Measurements from ENCODE around the gene SCG5.

The SCG5 gene

DNA sequence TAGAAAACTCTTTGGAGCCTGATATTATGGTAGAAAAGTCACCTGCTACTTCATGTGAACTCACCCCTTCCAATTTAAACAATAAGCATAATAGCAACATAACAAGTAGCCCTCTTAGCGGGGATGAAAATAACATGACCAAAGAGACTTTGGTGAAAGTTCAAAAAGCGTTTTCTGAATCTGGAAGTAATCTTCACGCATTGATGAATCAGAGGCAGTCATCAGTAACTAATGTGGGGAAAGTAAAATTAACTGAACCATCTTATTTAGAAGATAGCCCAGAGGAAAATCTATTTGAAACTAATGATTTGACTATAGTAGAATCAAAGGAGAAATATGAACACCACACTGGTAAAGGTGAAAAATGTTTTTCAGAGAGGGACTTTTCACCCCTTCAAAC, 5.1 kb upstream of the SCG5 start:
- Histone ChIP-seq H3K4me2 (no peak overlapping the region), H3K79me2 (ENCODE audit: insufficient read depth, low read depth) (no peaks in the 10 kb centered on the region), H3K4me1 (ENCODE audit: low read depth, poor library complexity, severe bottlenecking) (no peaks in the 10 kb centered on the region), H3K36me3 (ENCODE audit: insufficient read depth) (peaks cover 16% of the 10 kb centered on the region; the same call in 1 of the 2 replicates), H4K20me1 (ENCODE audit: insufficient read depth) (no peaks in the 10 kb centered on the region), H3K27me3 (ENCODE audit: insufficient read depth, low read depth) (no peaks in the 10 kb centered on the region), H3K9ac (no peak overlapping the region), H3K4me3 (IDR thresholded peaks at IDR 0.05; ENCODE audit: insufficient read depth, low read depth, low read length) (no peak overlapping the region), H2AFZ (ENCODE audit: low read depth) (no peak overlapping the region), H3K27ac (no peak overlapping the region)
- no peak for TF ChIP-seq CTCF (conservative IDR thresholded peaks at IDR 0.05; ENCODE audit: low read depth, low read length)

- H3K79me2 ChIP-seq (ENCODE audit: insufficient read depth, low read depth): no peaks in the 10 kb centered on the region
- no peaks in the 10 kb centered on the region for H3K27me3 ChIP-seq (ENCODE audit: insufficient read depth, low read depth)
- no peaks in the 10 kb centered on the region for H3K4me1 ChIP-seq (ENCODE audit: low read depth, poor library complexity, severe bottlenecking)
- H3K9ac ChIP-seq: no peak overlapping the region
- no peak overlapping the region for H3K4me3 ChIP-seq (IDR thresholded peaks at IDR 0.05; ENCODE audit: insufficient read depth, low read depth, low read length)
- no peak overlapping the region for H3K27ac ChIP-seq
- H3K36me3 ChIP-seq (ENCODE audit: insufficient read depth): peaks cover 16% of the 10 kb centered on the region; the same call in 1 of the 2 replicates
- no peak overlapping the region for H2AFZ ChIP-seq (ENCODE audit: low read depth)
- no peak for TF ChIP-seq CTCF (conservative IDR thresholded peaks at IDR 0.05; ENCODE audit: low read depth, low read length)
- no peak overlapping the region for H3K4me2 ChIP-seq
- no peaks in the 10 kb centered on the region for H4K20me1 ChIP-seq (ENCODE audit: insufficient read depth)
These were observed 4.5 kb upstream of the SCG5 start for GRCh38 chr15:32636908-32637567.

GRCh38 chr15:32637704-32638103, 3.8 kb upstream of the SCG5 start:
- Histone ChIP-seq H3K27ac (no peak overlapping the region), H3K9ac (no peak overlapping the region), H3K4me1 (ENCODE audit: low read depth, poor library complexity, severe bottlenecking) (no peaks in the 10 kb centered on the region), H3K4me2 (no peak overlapping the region), H3K79me2 (ENCODE audit: insufficient read depth, low read depth) (no peaks in the 10 kb centered on the region), H3K4me3 (IDR thresholded peaks at IDR 0.05; ENCODE audit: insufficient read depth, low read depth, low read length) (no peak overlapping the region), H4K20me1 (ENCODE audit: insufficient read depth) (no peaks in the 10 kb centered on the region), H3K27me3 (ENCODE audit: insufficient read depth, low read depth) (no peaks in the 10 kb centered on the region), H3K36me3 (ENCODE audit: insufficient read depth) (peaks cover 16% of the 10 kb centered on the region; the same call in 1 of the 2 replicates), H2AFZ (ENCODE audit: low read depth) (no peak overlapping the region)
- no peak for TF ChIP-seq CTCF (conservative IDR thresholded peaks at IDR 0.05; ENCODE audit: low read depth, low read length)

- H3K9ac ChIP-seq: no peak overlapping the region
These were observed 1.3 kb downstream of the SCG5 start for GRCh38 chr15:32642667-32643435.

More at GRCh38 chr15:32642667-32643435, 1.3 kb downstream of the SCG5 start:
- no peak overlapping the region for H3K27ac ChIP-seq
- no peak overlapping the region for H3K4me2 ChIP-seq
- H3K27me3 ChIP-seq (ENCODE audit: insufficient read depth, low read depth): no peaks in the 10 kb centered on the region
- H3K36me3 ChIP-seq (ENCODE audit: insufficient read depth): peaks cover 4% of the 10 kb centered on the region; the same call in 1 of the 2 replicates
- TF ChIP-seq CTCF (conservative IDR thresholded peaks at IDR 0.05; ENCODE audit: low read depth, low read length): no peak
- no peaks in the 10 kb centered on the region for H4K20me1 ChIP-seq (ENCODE audit: insufficient read depth)
- H3K79me2 ChIP-seq (ENCODE audit: insufficient read depth, low read depth): no peaks in the 10 kb centered on the region
- H3K4me1 ChIP-seq (ENCODE audit: low read depth, poor library complexity, severe bottlenecking): no peaks in the 10 kb centered on the region
- no peak overlapping the region for H2AFZ ChIP-seq (ENCODE audit: low read depth)
- H3K4me3 ChIP-seq (IDR thresholded peaks at IDR 0.05; ENCODE audit: insufficient read depth, low read depth, low read length): no peak overlapping the region
